ENCODE results near the gene KIF3B.

GRCh38 chr20:32236048-32236533 lies 41.4 kb upstream of the KIF3B start:
- no peak for TF ChIP-seq CTCF (conservative IDR thresholded peaks at IDR 0.05; ENCODE audit: low read depth, low read length)
- no peak for TF ChIP-seq EZH2 (IDR thresholded peaks at IDR 0.05; ENCODE audit: low read length, unreplicated experiment)
- TF ChIP-seq EZH2phosphoT487 (IDR thresholded peaks at IDR 0.05; ENCODE audit: borderline replicate concordance, low read length): no peak
